EL (cell line): Measurements from ENCODE around the gene UBE2B.
"Not testable (repeated sequence)": the region's sequence is repeated elsewhere in the genome, so short reads cannot be mapped to it uniquely, and the experiment has no call there.

Source experiments
- DNase-seq: peaks from one replicate; pipeline ENCODE4 v3.0.0-alpha.2; 2016

UBE2B gene

DNA sequence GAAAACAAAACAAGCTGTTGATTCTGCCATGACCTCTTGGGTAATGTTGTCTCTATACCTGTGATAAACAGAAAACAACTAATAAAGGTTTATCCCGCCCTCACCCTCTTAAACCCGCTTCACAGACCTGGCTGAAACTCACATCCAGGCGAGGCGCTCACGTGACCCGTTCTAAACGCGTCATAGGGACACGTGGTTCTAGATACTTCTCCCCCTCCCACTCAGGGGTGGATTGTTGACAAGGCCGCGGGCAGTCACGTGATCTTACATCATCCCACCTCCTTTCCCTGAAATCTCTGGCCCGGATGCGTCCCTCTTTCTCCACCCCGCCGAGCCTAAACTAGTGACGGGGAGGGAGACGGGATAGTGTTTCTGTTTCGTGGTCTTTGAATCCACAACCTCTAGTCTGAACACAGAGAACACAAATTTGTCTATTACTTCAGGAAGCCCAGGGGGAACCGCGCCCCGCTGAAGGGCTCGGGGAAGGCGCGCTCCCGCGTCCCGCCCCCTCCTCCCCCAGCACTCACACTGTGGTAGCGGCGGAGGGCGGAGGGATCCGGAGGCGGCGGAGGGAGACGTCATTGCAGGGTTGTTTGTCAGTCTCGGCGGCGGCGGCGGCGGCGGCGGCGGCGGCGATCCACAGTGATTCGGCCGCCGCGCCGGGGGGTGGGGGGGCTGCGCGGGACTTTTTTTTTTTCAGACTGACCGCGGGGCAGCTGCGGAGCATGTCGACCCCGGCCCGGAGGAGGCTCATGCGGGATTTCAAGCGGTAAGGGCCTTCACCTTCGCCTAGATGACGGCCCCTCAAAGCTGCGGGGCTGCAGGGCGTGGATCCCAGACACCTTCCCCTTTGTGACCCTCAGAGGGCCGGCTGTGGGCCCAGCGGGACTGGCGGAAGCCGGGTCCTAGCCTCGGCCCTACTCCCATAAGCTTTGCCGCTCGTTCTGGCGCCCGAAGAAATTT, at the start of gene UBE2B:
Gene UBE2B (plus strand): TSS at position 699 of the 963 bp plus-strand sequence. CDS start 27 bp downstream, at position 726.
- DNase-seq = peak; percentile 100

DNA sequence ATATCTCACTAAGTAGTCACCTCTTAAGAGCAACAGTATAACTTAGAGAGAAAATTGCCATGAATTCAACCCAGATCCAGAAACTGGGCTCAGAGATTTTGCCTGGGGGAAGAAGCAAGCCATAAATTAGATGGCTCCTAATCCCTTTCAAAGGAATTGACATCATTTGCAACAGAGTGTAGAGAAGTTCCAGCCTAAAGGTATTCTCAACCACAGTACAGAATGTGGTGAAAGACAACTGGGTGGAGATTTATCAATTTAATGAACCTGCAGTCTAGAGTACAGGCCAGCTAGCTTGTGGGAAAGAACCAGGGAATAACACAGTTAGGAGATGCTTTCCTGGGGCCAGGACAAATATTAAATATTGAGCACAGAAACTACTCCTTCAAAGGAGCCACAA, 44.0 kb upstream of the UBE2B start:
- no peak for DNase-seq

DNA sequence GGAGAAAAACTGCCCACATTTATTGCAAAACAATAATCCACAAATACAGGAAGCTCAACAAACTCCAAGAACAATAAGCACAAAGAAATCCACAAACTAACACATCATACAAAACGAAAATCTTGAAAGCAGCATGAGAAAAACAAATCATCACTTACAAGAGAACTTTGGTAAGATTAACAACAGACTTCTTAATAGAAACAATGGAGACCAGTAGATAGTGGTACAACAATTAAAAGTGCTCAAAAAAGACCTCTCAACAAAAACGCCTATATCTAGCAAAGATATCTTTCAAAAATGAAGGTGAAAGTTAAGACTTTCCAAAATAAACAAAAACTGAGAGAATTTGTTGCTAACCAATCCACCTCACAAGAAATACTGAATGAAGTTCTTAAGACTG, 42.8 kb upstream of the UBE2B start:
- no peak for DNase-seq

DNA sequence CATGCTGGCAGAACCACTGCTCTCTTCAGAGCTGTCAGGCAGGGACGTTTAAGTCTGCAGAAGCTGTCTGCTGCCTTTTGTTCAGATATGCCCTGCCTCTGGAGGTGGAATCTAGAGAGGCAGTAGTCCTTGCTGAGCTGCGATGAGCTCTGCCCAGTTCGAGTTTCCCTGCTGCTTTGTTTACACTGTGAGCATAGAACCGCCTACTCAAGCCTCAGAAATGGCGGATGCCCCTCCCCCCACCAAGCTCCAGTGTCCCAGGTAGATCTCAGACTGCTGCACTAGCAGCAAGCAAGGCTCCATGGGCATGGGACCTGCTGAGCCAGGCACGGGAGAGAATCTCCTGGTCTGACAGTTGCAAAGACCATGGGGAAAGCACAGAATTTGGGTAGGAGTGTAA, 34.5 kb upstream of the UBE2B start:
- DNase-seq = not testable (repeated sequence)

DNA sequence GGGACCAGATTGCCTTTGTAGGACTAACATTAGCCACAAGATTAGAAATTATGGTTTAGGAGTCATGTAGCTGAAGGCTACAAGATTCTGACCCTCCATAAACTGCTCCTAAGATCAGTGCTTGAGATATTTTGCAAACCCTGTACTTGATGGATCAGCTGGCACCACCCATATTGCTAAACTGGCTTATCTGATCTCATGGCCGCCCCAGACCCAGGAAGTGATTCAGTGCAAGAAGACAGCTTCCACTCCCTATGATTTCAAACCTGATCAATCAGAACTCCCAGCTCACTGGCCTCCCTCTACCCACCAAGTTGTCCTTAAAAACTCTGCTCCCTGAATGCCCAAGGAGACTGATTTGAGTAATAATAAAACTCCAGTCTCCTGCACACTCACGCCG, 27.9 kb upstream of the UBE2B start:
- not testable (repeated sequence) for DNase-seq

DNA sequence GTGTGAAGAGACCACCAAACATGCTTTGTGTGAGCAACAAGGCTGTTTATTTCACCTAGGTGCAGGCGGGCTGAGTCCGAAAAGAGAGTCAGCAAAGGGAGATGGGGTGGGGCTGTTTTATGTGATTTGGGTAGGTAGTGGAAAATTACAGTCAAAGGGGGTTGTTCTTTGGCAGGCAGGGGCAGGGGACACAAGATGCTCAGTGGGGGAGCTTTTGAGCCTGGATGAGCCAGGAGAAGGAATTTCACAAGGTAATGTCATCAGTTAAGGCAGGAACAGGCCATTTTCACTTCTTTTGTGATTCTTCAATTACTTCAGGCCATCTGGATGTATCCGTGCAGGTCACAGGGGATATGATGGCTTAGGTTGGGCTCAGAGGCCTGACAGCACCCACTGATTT, 25.9 kb upstream of the UBE2B start:
- DNase-seq = not testable (repeated sequence)

DNA sequence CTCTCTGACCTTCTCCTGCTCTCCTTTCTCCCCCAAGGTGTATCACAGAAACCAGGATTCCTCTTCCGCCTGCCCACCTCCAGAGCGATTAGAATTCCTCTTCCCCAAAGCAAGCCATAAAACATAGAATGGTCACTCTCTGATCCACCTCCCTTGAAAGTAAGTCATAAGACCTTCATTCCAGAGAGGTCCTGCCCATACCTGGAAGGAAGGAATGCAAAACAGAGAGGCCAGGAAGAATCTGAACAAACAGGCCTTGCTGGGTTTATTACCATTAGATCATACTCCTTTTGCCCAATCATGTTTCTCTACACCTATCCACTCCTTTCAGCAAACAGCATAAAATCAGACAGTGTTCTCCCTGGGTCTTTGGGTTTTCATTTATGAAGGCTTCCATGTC, 25.4 kb upstream of the UBE2B start:
- DNase-seq = no peak

DNA sequence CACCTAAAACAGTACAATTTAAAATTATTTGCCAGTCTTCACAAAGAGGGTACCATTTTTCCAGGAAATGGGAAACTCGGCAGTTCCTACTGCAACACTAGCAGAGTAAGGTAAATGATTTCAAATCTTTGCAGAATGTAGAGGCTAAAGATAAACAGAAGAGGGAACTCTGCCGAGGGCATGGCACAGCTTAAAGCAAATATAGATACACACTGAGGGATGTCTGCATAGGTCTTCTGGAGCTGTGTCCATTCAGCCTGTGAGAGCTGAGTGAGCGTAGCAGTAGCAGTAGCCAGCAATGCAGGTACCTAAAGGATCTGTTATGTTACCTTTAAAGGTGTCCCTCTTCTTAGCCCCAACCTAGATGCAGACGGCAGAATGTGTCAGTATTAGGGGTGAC, 21.9 kb upstream of the UBE2B start:
- no peak for DNase-seq

DNA sequence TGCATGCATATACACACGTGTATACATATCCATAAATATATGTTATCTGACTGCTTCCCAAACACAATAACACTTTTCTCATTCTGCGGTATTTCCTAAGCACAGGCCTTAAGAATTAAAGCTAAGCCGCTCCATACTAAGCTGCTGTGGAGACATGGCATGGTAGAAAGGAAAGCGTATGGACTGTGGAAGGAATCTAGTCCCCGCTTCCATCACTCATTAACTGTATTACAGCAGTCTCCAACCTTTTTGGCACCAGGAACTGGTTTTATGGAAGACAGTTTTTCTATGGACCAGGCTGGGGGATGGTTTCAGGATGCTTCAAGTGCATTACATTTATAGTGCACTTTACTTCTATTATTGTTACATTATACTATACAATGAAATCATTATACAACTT, 15.7 kb upstream of the UBE2B start:
- DNase-seq = no peak

DNA sequence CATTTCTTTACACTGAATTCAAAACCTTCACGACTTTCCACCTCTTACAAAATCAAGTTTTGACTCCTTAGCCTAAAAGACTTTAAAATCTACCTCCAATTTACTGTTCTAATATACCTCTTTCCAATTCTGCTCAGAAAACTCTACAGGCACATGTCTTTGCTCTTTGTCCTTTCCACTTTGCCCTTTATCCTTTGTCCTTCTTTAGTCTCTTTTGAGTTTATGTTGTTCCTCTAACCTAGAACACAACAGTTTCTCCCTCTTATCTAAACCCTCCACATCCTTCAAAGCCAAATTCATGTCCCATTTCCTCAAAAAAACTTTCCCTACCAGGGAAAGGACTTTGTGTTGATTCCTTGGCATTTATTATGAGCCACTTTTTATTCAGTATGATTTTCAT, 5.8 kb upstream of the UBE2B start:
- DNase-seq = no peak

DNA sequence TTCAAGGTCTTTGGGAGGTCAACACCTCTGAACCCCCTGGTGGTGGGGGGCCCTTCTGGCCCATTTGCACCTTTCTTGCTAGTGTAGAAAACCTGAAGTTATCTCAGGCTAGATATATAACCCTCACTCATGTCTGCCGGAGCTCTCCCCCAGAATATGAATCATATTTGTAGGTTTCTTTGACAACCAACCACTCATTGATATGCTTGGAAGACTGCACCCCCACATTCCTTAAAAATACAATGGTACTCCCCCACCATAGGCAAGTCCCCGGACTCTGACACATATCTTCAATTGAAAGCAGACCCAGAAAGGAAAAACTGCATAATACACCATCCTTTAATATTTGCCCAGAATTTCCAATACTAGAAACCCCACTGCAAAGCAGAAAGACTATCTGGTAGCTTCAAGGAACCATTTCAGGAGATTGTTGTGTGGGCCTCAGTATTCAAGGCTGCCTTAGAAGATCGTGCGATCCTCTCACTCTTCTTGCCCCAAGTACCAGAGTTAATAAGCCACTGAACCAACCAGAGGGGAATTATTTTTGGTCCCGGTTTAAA, 978 bp upstream of the UBE2B start:
- no peak for DNase-seq

DNA sequence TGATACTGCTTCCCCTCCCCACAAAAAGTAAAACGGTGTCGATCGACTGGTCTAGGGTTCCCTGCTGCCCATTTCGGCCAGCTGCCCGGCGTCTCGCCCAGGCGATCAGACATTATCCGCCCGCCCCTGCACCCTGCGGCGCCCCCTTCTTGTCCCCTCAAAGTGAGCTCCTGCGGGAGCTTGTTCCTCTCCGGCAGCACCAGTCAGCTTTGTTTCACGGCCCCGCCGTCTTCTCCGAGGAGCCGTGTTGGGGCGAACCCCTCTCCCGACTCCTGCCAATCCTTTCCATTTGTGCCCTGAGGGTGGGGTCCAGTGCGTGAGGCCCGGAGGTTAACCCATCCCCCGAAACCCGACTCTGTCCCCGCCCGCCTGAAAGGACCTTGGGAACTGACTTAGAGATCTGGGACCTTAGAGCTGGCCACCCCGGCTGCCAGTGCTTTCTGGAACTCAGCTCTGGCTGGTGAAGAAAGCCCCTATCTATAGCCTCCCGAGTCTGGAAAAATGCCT, 518 bp downstream of the UBE2B start:
- peak; percentile 63 for DNase-seq

DNA sequence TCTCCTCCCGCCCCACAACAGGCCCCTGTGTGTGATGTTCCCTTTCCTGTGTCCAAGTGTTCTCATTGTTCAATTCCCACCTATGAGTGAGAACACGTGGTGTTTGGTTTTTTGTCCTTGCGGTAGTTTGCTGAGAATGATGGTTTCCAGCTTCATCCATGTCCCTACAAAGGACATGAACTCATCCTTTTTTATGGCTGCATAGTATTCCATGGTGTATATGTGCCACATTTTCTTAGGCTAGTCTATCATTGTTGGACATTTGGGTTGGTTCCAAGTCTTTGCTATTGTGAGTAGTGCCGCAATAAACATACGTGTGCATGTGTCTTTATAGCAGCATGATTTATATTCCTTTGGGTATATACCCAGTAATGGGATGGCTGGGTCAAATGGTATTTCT, 2.3 kb downstream of the UBE2B start:
- not testable (repeated sequence) for DNase-seq

DNA sequence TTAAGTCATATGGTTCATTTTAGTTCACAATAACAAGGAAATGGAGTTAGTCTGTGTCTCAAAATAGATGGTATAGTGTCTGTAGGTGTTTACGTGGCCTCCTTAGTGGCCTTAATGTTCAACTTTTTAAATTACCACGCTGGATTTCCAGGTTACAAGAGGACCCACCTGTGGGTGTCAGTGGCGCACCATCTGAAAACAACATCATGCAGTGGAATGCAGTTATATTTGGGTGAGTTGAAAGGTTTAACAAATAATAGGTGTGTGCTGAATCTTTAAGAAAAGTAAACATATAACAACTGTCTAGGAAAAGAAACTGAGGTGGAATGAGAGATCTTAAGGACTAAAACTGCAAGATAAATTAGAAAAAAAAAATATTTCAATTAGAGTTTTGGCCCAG, 2.9 kb downstream of the UBE2B start:
- DNase-seq = no peak

DNA sequence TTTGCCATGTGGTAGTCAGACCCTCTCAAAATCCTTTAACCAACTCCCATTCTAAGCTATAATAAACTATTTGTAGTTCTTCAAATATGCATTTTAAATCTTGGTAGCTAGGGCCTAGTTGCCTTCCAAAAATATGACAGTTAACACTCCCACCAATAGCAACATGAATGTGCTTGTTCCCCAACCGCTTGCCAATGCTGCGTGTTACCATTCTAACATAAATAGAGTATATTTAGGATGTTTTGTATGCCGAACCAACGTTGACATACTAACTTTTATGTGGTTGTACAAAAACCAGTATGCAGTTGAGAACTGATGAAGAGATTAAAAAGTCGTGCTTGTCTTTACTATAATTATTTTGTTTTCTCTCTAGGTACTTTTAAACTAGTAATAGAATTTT, 9.0 kb downstream of the UBE2B start:
- no peak for DNase-seq

DNA sequence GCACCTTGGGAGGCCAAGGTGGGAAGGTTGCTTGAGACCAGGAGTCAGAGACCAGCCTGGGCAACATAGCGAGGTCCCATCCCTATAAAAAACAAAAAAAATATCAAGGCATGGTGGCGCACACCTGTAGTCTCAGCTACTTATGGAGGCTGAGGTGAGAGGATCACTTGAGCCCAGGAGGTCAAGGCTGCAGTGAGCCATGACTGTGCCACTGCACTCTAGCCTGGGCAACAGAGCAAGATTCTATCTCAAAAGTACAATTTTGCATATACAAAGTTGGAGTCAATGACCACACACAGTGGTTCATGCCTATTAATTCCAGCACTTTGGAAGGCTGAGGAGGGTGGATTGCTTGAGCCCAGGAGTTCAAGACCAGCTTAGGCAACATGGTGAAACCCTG, 10.8 kb downstream of the UBE2B start:
- not testable (repeated sequence) for DNase-seq

DNA sequence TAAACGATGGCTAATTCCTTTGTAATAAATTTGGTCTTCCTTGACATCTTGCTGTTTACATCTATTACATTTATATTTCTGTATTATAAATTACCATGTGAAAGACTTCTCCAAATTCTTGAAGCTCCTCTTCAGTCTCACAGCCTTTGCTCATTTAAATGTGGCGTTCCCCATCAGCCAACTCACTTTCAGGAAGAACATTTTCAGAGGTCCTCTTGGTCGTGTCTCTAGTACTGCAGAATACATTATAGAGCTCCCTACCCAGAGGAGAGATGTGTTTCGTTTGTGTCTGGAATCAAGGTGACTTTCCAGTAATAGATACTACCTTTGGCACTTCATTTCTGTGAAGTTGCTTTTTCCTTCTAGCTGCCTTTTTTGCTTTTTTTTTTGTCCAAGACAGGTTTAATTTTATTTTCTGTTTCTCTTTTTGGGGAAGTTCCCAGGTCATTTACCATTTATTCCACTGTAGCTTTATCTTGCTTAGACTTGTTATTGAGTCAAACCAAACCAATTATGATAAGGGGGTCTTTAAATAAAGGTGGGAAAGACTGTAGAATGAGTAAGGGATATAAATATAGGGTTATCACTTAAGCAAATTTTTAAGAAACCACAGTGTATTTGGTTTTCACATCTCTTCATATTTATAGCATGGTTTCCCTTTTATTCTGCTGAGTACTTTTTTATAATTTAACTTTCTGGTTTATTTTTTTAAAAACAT, 12.8 kb downstream of the UBE2B start:
- DNase-seq = no peak

DNA sequence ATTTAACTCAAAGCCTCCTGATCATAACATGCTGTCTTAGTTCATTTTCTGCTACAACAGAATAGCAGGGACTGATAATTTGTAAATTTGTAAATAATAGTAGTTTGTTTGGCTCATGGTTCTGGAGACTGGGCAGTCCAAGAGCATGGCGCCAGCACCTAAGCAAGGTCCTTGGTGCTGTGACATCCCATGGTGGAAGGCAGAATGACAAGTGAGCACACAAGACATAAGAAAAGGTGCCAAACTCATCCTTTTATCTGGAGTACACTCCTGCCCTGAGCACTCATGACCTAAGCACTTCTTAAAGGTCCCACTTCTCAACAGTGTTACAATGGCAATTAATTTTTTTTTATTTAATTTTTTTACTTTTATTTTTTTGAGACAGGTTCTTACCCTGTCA, 16.1 kb downstream of the UBE2B start:
- no peak for DNase-seq

DNA sequence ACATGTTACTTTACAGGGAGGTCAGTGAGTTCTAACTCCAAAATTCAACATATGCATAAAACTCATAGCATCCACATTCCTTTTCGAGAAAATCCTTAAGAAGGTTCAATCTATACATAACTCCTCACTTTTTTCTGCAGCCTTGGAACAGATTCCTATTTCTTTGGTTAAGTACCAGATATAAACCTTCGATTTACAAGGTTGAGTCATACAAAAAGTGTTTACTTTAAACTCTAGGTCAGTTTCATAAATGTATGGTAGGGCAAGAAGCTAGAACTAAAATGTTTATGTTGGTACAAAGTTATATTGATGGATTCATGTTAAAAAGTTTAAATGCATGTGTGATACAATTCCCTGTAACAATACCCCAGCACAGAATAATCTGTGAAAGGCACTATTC, 20.9 kb downstream of the UBE2B start:
- no peak for DNase-seq

DNA sequence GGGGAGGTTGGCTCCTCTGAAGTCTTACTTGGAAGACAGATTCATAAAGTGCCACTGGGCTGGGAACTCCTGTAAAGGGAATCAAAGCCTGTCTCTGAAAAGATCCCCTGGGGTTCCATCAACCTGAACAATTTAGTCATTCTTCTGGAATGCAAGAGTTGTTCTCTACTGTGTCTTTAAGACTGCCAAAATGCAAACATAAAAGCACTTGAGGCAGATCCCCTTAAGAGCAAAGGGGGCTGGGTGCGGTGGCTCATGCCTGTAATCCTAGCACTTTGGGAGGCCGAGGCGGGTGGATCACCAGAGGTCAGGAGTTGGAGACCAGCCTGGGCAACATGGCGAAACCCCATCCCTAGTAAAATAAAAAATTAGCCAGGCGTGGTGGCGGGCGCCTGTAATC, 23.6 kb downstream of the UBE2B start:
- peak; percentile 24 for DNase-seq

DNA sequence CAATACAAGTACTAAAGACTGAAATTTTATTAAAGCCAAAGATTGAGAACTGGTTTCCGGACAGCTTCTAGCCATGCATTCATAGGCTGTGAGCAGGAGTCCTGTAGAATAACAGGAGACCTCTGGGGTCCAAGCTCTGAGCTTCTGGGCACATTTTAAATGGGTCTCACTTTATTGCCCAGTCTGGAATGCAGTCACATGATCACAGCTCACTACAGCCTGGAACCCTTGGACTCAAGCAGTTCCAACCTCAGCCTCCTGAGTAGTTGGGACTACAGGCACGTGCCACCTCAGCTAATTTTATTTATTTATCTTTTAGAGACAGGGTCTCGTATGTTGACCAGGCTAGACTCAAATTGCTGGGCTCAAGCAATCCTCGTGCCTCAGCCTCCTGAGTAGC, 24.9 kb downstream of the UBE2B start:
- DNase-seq = no peak

DNA sequence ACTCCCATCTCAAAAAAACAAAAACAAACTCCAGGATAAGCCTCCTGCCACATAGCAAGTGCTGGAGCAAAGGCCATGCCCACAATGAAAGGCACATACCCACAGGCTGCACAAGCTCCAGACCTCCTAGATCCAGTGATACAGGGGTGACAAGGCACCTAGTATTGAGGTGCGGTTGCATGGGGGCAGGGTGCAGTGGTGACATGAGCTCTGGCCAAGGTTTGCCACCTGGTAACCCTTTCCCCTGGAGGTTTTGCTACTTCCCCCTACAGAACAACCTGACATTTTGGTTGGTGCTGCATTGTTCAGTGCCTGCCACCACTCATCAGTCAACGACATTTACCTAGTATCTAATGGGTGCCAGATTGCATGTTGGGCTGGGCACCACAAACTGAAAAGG, 25.8 kb downstream of the UBE2B start:
- no peak for DNase-seq

DNA sequence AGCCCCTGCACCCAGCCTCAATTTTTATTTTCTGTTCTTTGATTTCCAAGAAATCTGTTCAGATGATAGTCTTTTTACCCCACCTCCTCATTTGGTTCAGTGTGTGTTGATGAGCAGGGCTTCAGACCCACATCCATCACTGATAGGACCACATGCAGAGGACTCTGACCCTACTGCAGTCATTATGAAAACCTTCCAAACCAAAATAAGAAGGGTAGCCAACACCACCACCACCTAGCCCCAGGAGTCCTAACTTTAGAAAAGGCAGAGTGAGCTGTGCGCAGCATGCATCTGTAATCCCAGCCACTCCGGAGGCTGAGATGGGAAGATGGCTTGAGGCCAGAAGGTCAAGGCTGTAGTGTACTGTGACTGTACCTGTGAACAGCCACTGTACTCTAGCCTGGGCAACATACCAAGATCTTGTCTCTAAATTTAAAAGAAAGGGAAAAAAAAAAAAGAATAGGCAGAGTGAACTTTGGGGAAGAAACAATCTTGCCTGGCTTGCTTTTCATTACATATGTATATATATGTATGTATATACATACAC, 27.3 kb downstream of the UBE2B start:
- DNase-seq = no peak
